Epithelial cell of prostate (primary cell): ENCODE measurements around the gene EIF4E2.
"Not testable (repeated sequence)": the region's sequence is repeated elsewhere in the genome, so short reads cannot be mapped to it uniquely, and the experiment has no call there.

Experiments used
- DNase-seq: peaks from one replicate; pipeline ENCODE4 v3.0.0-alpha.2; 2011; ENCODE audit warnings: low read depth, low spot score
- H3K27ac ChIP-seq: fragments of 450-650 bp; 2 replicates; pipeline ENCODE4 v1.5.1; 2017; ENCODE audit warnings: mild to moderate bottlenecking

Gene EIF4E2

GRCh38 chr2:232521959-232522622, 28.4 kb upstream of the EIF4E2 start:
- no peak overlapping the region for H3K27ac ChIP-seq
- DNase-seq, result no peak

GRCh38 chr2:232522623-232523401, 27.7 kb upstream of the EIF4E2 start:
- H3K27ac ChIP-seq, result no peak overlapping the region
- DNase-seq, result no peak

- no peak overlapping the region for H3K27ac ChIP-seq
- no peak for DNase-seq
Observed at GRCh38 chr2:232523402-232523681, 27.1 kb upstream of the EIF4E2 start.

GRCh38 chr2:232523682-232524597, 26.5 kb upstream of the EIF4E2 start:
- no peak for DNase-seq
- H3K27ac ChIP-seq, result no peak overlapping the region

- H3K27ac ChIP-seq, result no peak overlapping the region
Observed at GRCh38 chr2:232524771-232525170, 25.7 kb upstream of the EIF4E2 start.

GRCh38 chr2:232525199-232525598, 25.3 kb upstream of the EIF4E2 start:
- DNase-seq, result no peak
- H3K27ac ChIP-seq, result no peak overlapping the region

More at GRCh38 chr2:232524771-232525170, 25.7 kb upstream of the EIF4E2 start:
- no peak for DNase-seq

GRCh38 chr2:232525791-232526371, 24.6 kb upstream of the EIF4E2 start, which contains the start of gene CHRND:
TSS of gene CHRND (plus strand) at chr2:232526160. CDS start at chr2:232526216, 56 bp downstream.
- no peak for DNase-seq
- H3K27ac ChIP-seq, result no peak within 1 kb of the TSS

- DNase-seq, result no peak
- H3K27ac ChIP-seq, result no peak overlapping the region
Observed at GRCh38 chr2:232526372-232526941, 24.0 kb upstream of the EIF4E2 start.

GRCh38 chr2:232527905-232528470, 22.5 kb upstream of the EIF4E2 start:
- H3K27ac ChIP-seq, result no peak overlapping the region
- DNase-seq, result no peak

- H3K27ac ChIP-seq, result no peak overlapping the region
- DNase-seq, result no peak
Observed at GRCh38 chr2:232528746-232529460, 21.6 kb upstream of the EIF4E2 start.

- no peak for DNase-seq
- H3K27ac ChIP-seq, result no peak overlapping the region
Observed at GRCh38 chr2:232529806-232530547, 20.5 kb upstream of the EIF4E2 start.

- DNase-seq, result no peak
Observed at GRCh38 chr2:232530626-232531260, 19.7 kb upstream of the EIF4E2 start.

GRCh38 chr2:232532419-232532818, 18.1 kb upstream of the EIF4E2 start:
- DNase-seq, result no peak
- H3K27ac ChIP-seq, result no peak overlapping the region

More at GRCh38 chr2:232530626-232531260, 19.7 kb upstream of the EIF4E2 start:
- H3K27ac ChIP-seq, result no peak overlapping the region

- not testable (repeated sequence) for DNase-seq, H3K27ac ChIP-seq
Observed at GRCh38 chr2:232532821-232533220, 17.7 kb upstream of the EIF4E2 start.

- DNase-seq, result no peak
- H3K27ac ChIP-seq, result no peak overlapping the region
Observed at GRCh38 chr2:232533944-232534710, 16.4 kb upstream of the EIF4E2 start.

- no peak for DNase-seq
- H3K27ac ChIP-seq, result no peak overlapping the region
Observed at GRCh38 chr2:232534940-232535651, 15.4 kb upstream of the EIF4E2 start.
